Vagina (tissue), 2 donors: ENCODE results near the gene FAM135A.

ENCODE experiments used
- POLR2A ChIP-seq, 2 donors: fragments of 450-650 bp; IDR thresholded peaks; one replicate each; pipeline ENCODE4 v1.6.1; 2017; ENCODE audit warnings: antibody characterized with exemption in 2 of 2, mild to moderate bottlenecking in 2 of 2, moderate library complexity in 2 of 2
- POLR2AphosphoS5 ChIP-seq, 2 donors: sonication (generic); formaldehyde crosslinking; IDR thresholded peaks; one replicate each; pipeline ENCODE4 v1.9.0; 2017; ENCODE audit warnings: antibody characterized with exemption in 2 of 2, mild to moderate bottlenecking in 2 of 2, low read depth in 1 of 2; ENCODE audit not compliant: insufficient read depth in 1 of 2
- TF ChIP-seq, protein P1 (sequence below), 3 experiments: fragments of 450-650 bp in 2 of 3; fragments of 200-600 bp in 1 of 3; sonication (generic) in 1 of 3; IDR thresholded peaks; one replicate each; pipeline ENCODE4 v1.5.1; 2017 to 2019; ENCODE audit warnings: antibody characterized with exemption in 3 of 3, mild to moderate bottlenecking in 2 of 3, moderate library complexity in 2 of 3

DNA sequence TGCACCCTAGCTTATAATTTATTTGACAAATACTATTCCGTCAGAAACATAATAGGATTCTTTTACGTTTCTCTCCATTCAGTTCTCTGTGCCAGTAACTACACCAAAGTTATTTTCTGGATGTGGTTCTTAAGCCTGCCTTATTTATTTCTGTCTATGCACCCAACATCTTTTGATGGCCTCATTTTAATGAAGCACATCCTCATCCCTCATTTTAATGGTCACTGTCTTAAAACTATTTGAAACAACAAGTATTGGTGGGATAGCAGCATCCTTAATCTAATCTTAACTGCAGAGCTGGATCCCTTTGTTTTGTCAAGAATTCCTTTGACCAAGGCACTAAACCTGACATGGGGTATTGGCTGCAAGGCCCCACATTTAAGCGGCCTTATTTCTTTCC, 11.0 kb downstream of the FAM135A start:
- TF ChIP-seq POLR2A (IDR thresholded peaks at IDR 0.05) (no peak), POLR2AphosphoS5 (IDR thresholded peaks at IDR 0.05; ENCODE audit: insufficient read depth in 1 of 2, low read depth in 1 of 2) (no peak)
- TF ChIP-seq, protein P1, sequence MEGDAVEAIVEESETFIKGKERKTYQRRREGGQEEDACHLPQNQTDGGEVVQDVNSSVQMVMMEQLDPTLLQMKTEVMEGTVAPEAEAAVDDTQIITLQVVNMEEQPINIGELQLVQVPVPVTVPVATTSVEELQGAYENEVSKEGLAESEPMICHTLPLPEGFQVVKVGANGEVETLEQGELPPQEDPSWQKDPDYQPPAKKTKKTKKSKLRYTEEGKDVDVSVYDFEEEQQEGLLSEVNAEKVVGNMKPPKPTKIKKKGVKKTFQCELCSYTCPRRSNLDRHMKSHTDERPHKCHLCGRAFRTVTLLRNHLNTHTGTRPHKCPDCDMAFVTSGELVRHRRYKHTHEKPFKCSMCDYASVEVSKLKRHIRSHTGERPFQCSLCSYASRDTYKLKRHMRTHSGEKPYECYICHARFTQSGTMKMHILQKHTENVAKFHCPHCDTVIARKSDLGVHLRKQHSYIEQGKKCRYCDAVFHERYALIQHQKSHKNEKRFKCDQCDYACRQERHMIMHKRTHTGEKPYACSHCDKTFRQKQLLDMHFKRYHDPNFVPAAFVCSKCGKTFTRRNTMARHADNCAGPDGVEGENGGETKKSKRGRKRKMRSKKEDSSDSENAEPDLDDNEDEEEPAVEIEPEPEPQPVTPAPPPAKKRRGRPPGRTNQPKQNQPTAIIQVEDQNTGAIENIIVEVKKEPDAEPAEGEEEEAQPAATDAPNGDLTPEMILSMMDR (IDR thresholded peaks at IDR 0.05): no peak
